Panc1 (cell line): ENCODE data around the gene ORM2. TPM values are rescaled to one million over a fixed set of nuclear protein-coding genes. Genes with fewer than 3 reads are reported as not detected.

Experiments used
- ATAC-seq: fragments of 200-7000 bp; cut with Tn5 transposase; 2 replicates; pipeline ENCODE4 v1.9.1; 2020; ENCODE audit warnings: mild to moderate bottlenecking, moderate library complexity
- BruUV-seq: library from RNA; stranded (reverse); fragments of 400-500 nt; replicated peaks from 2 replicates; lab custom pipeline; 2021; lab: Mats Ljungman, UMichigan
- CTCF ChIA-PET: fragments of 300-600 bp; sonication (Branson Sonifier 250); formaldehyde crosslinking; loops from one replicate; lab custom pipeline; 2022; ENCODE audit warnings: antibody characterized with exemption; lab: Charles Lee
- POLR2A ChIA-PET: fragments of 300-600 bp; sonication (Branson Sonifier 250); formaldehyde crosslinking; loops from one replicate; lab custom pipeline; 2022; ENCODE audit warnings: antibody characterized with exemption; lab: Charles Lee
- DNase-seq: peaks from one replicate; pipeline ENCODE4 v3.0.0-alpha.2; 2010; ENCODE audit warnings: low read depth, low spot score
- H3K27ac ChIP-seq: 2 replicates; pipeline ENCODE4 v1.5.1; 2011; ENCODE audit warnings: mild to moderate bottlenecking, low read length, inconsistent platforms
- H3K27me3 ChIP-seq: fragments of 200-500 bp; sonication (Bioruptor generic); 2 replicates; pipeline ENCODE4 v1.6.0; 2014; ENCODE audit warnings: low read length, inconsistent platforms; ENCODE audit not compliant: control insufficient read depth, insufficient read depth
- H3K36me3 ChIP-seq: fragments of 200-500 bp; sonication (Bioruptor generic); 2 replicates; pipeline ENCODE4 v1.5.1; 2014; ENCODE audit warnings: inconsistent platforms, mild to moderate bottlenecking, low read length, moderate library complexity; ENCODE audit not compliant: control insufficient read depth, insufficient read depth
- H3K4me1 ChIP-seq: 2 replicates; pipeline ENCODE4 v1.5.1; 2011; ENCODE audit warnings: inconsistent platforms, mild to moderate bottlenecking, low read length, moderate library complexity; ENCODE audit not compliant: control insufficient read depth, insufficient read depth
- H3K4me3 ChIP-seq, 2 experiments: 2 replicates each; pipeline ENCODE4 v1.5.1; 2011 to 2012; ENCODE audit warnings: low read depth in 2 of 2, low read length in 2 of 2, mild to moderate bottlenecking in 2 of 2, inconsistent platforms in 1 of 2, moderate library complexity in 1 of 2
- H3K9me3 ChIP-seq: fragments of 200-500 bp; sonication (Bioruptor generic); 2 replicates; pipeline ENCODE4 v1.5.1; 2014; ENCODE audit warnings: low read depth, mild to moderate bottlenecking, inconsistent platforms, low read length, moderate library complexity; ENCODE audit not compliant: control insufficient read depth, insufficient read depth
- CTCF ChIP-seq: fragments of 450-650 bp; IDR thresholded peaks from 2 replicates; pipeline ENCODE4 v1.5.1; 2017; ENCODE audit warnings: mild to moderate bottlenecking
- POLR2AphosphoS5 ChIP-seq: IDR thresholded peaks from 2 replicates; pipeline ENCODE4 v1.6.1; 2012; ENCODE audit warnings: mild to moderate bottlenecking, low read depth, low read length, moderate library complexity
- REST ChIP-seq, 2 experiments: IDR thresholded peaks; 2 replicates each; pipeline ENCODE4 v1.6.1; 2011 to 2012; ENCODE audit warnings: low read depth in 2 of 2, control low read depth in 1 of 2, low read length in 1 of 2, mild to moderate bottlenecking in 1 of 2, moderate library complexity in 1 of 2; ENCODE audit not compliant: insufficient read depth in 1 of 2
- SIN3A ChIP-seq: IDR thresholded peaks from 2 replicates; pipeline ENCODE4 v1.6.1; 2012; ENCODE audit warnings: low read depth, mild to moderate bottlenecking, low read length, moderate library complexity, borderline replicate concordance; ENCODE audit not compliant: insufficient read depth
- TCF7L2 ChIP-seq: IDR thresholded peaks from 2 replicates; pipeline ENCODE4 v1.6.1; 2011; ENCODE audit warnings: mild to moderate bottlenecking, low read depth, low read length, inconsistent platforms
- in situ Hi-C: cut with HindIII; loops from 2 replicates; pipeline ENCODE4 v1.10.0; 2016; ENCODE audit warnings: low sequenced_read_pairs, low pct_unique_long_range_greater_than_20kb
- intact Hi-C: fragments of 100-400 bp; cut with micrococcal nuclease; formaldehyde crosslinking; loops from one replicate; pipeline ENCODE4 v1.10.0; 2022; ENCODE audit not compliant: unreplicated experiment
- total RNA-seq: library from RNA; stranded (reverse); gene quantifications from one replicate; pipeline ENCODE4 v1.2.1, GENCODE V29; 2021; ENCODE audit not compliant: unreplicated experiment

Gene ORM2
- total RNA-seq, 1 experiment from 2014 or later = 0.77 TPM

- ChIA-PET CTCF (no interaction called here), POLR2A (no interaction called here)
- no peak overlapping the region for H3K27ac ChIP-seq
- no peaks in the 10 kb centered on the region for H3K27me3 ChIP-seq
- BruUV-seq = no TSS peak
- in situ Hi-C loops = no loop called here
- DNase-seq (no peak), ATAC-seq (no peak)
- H3K36me3 ChIP-seq = no peaks in the 10 kb centered on the region
- TF ChIP-seq SIN3A (no peak), POLR2AphosphoS5 (no peak), CTCF (no peak), REST (IDR thresholded peaks at IDR 0.05; ENCODE audit: insufficient read depth in 1 of 2, low read depth in 2 of 2, low read length in 1 of 2) (no peak), TCF7L2 (no peak)
- no peak overlapping the region for H3K4me3 ChIP-seq
- no peaks in the 10 kb centered on the region for H3K9me3 ChIP-seq
- no peaks in the 10 kb centered on the region for H3K4me1 ChIP-seq
- intact Hi-C loops = no loop called here
These were observed 45.9 kb downstream of the ORM2 start for GRCh38 chr9:114375386-114376175.

GRCh38 chr9:114376586-114377445, 47.1 kb downstream of the ORM2 start:
- H3K4me3 ChIP-seq = no peak overlapping the region
- DNase-seq (no peak), ATAC-seq (no peak)
- H3K36me3 ChIP-seq = no peaks in the 10 kb centered on the region
- in situ Hi-C loops (no loop called here), intact Hi-C loops (no loop called here)
- H3K27me3 ChIP-seq = no peaks in the 10 kb centered on the region
- ChIA-PET POLR2A (no interaction called here), CTCF (no interaction called here)
- H3K4me1 ChIP-seq = no peaks in the 10 kb centered on the region
- no peak overlapping the region for H3K27ac ChIP-seq
- TF ChIP-seq CTCF (no peak), POLR2AphosphoS5 (no peak), SIN3A (no peak), TCF7L2 (no peak), REST (IDR thresholded peaks at IDR 0.05; ENCODE audit: insufficient read depth in 1 of 2, low read depth in 2 of 2, low read length in 1 of 2) (no peak)
- no peaks in the 10 kb centered on the region for H3K9me3 ChIP-seq
- no TSS peak for BruUV-seq
